CD4-positive, alpha-beta T cell treated with Interleukin-15 for 4 hours (primary cell): ENCODE results near the gene SELENON.

Source experiments
- DNase-seq: peaks from one replicate; pipeline ENCODE4 v3.0.0-alpha.2; 2020; ENCODE audit warnings: low spot score

SELENON gene

DNA sequence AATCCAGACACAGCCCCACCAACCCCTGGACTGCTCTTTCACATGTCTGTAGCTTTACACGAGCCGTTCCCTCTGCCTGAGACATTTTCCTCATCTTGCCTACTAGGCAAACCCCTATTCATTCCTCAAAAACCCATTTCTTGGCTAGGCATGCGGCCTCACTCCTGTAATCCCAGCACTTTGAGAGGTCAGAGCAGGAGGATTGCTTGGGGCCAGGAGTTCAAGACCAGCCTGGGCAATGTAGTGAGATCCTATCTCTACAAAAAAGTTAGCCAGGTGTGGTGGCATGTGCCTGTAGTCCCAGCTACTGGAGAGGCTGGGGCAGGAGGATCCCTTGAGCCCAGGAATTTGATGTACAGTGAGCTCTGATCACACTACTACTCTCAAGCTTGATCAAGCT lies 64.4 kb downstream of the SELENON start:
- DNase-seq = no peak

DNA sequence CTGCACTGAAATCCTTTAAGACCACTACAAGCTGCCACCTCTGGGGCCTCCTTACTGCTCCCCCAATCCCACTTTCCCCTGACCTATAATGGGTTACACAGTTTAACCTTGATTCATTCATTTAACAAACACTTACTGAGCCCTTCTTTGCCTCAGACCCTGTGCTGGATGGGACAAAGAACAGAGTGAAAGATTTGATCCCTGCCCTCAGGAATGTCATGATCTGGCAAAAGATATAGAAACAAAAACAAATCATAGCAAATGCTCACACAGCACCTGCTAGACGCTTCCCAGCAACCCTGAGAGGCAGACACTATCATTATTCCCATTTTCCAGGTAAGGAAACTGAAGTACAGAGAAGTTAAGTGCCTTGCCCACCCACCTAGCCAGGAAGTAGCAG lies 66.3 kb downstream of the SELENON start:
- DNase-seq = no peak

DNA sequence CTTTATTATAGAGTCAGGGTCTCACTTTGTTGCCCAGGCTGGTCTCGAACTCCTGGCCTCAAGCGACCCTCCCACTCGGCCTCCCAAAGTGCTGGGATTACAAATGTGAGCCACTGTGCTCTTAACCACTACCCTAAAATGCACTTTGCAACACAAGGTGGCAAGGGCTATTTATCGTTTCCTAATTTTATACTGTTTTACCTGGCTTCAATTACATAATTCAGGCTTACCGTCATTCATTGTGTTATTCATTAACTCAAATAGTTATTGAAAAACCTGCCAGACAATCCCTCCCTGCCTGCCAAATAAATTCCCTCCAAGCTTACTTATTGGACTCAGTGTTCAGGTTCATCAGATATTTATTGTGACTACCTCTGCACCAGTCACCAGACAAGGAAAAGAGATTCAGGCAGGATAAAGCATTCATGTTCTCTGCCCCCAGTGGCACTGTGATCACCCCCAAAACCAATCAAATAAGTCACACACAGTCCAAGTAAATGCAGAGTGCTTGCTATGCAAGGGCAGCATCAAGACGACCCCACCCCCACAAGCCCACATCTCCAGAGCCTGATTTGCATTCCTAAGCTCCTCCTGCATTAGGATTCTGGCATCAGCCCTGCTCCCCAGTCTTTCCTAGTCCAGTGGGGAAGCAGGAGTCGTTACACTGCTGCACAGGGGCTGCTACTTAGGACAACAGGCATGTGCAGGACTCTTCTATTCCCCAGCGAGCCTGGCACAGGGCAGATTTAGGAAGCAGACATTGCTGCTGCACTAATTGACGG lies 67.4 kb downstream of the SELENON start:
- DNase-seq = no peak
